IMR-90 (cell line): ENCODE data around the gene NLRX1. TPM values are rescaled to one million over a fixed set of nuclear protein-coding genes. Genes with fewer than 3 reads are reported as not detected.
"Not testable (repeated sequence)": the region's sequence is repeated elsewhere in the genome, so short reads cannot be mapped to it uniquely, and the experiment has no call there.

Source experiments
- ATAC-seq: fragments of 200-7000 bp; cut with Tn5 transposase; 2 replicates; pipeline ENCODE4 v1.9.1; 2020; ENCODE audit warnings: low read depth, mild to moderate bottlenecking, moderate library complexity
- BruUV-seq: library from RNA; stranded (reverse); fragments of 400-500 nt; replicated peaks from 2 replicates; lab custom pipeline; 2021; lab: Mats Ljungman, UMichigan
- CTCF ChIA-PET: fragments of 300-600 bp; formaldehyde crosslinking; extraction: SDS; loops from one replicate; lab custom pipeline; 2021; ENCODE audit warnings: antibody characterized with exemption; lab: Yijun Ruan, JAX
- POLR2A ChIA-PET: fragments of 300-600 bp; sonication (Branson Sonifier 250); formaldehyde crosslinking; loops from one replicate; lab custom pipeline; 2022; ENCODE audit warnings: antibody characterized with exemption; ENCODE audit not compliant: unreplicated experiment; lab: Charles Lee
- DNase-seq: peaks from one replicate; pipeline ENCODE4 v3.0.0; 2013
- H2AFZ ChIP-seq: replicated peaks from 2 replicates; pipeline ENCODE3; 2013; ENCODE audit warnings: low read length, mild to moderate bottlenecking; ENCODE audit not compliant: poor library complexity
- H2AK5ac ChIP-seq: 2 replicates; pipeline ENCODE4 v1.6.1; 2013; ENCODE audit warnings: low read depth, low read length, inconsistent platforms
- H2AK9ac ChIP-seq: replicated peaks from 2 replicates; pipeline ENCODE3; 2013; ENCODE audit warnings: mild to moderate bottlenecking, low read depth, low read length, moderate library complexity; ENCODE audit not compliant: poor library complexity
- H2BK120ac ChIP-seq: 2 replicates; pipeline ENCODE4 v1.6.1; 2013; ENCODE audit warnings: low read depth, low read length, inconsistent platforms
- H2BK15ac ChIP-seq: 3 replicates; pipeline ENCODE4 v1.6.1; 2013; ENCODE audit warnings: low read depth, low read length, inconsistent platforms
- H2BK20ac ChIP-seq: 2 replicates; pipeline ENCODE4 v1.6.1; 2013; ENCODE audit warnings: low read depth, mild to moderate bottlenecking, inconsistent platforms, low read length, moderate library complexity
- H2BK5ac ChIP-seq: 2 replicates; pipeline ENCODE4 v1.6.1; 2013; ENCODE audit warnings: mild to moderate bottlenecking, low read depth, low read length, inconsistent platforms; ENCODE audit not compliant: poor library complexity, severe bottlenecking
- H3K14ac ChIP-seq: replicated peaks from 2 replicates; pipeline ENCODE4 v1.6.1; 2013; ENCODE audit warnings: low read depth, low read length, inconsistent platforms
- H3K18ac ChIP-seq: 2 replicates; pipeline ENCODE4 v1.6.1; 2013; ENCODE audit warnings: low read depth, low read length, control low read depth
- H3K23ac ChIP-seq: 2 replicates; pipeline ENCODE4 v1.6.1; 2013; ENCODE audit warnings: low read depth, low read length, inconsistent platforms
- H3K27ac ChIP-seq: 2 replicates; pipeline ENCODE4 v1.5.1; 2013; ENCODE audit warnings: mild to moderate bottlenecking, control low read depth, low read length; ENCODE audit not compliant: insufficient read depth
- H3K27me3 ChIP-seq: 2 replicates; pipeline ENCODE4 v1.6.1; 2013; ENCODE audit warnings: low read length; ENCODE audit not compliant: control insufficient read depth, insufficient read depth
- H3K36me3 ChIP-seq: 2 replicates; pipeline ENCODE4 v1.6.1; 2013; ENCODE audit warnings: low read length, mixed read lengths; ENCODE audit not compliant: control insufficient read depth, insufficient read depth
- H3K4ac ChIP-seq: 2 replicates; pipeline ENCODE4 v1.6.1; 2013; ENCODE audit warnings: low read depth, low read length, inconsistent platforms
- H3K4me1 ChIP-seq: 2 replicates; pipeline ENCODE4 v1.6.1; 2013; ENCODE audit warnings: low read length, mixed read lengths; ENCODE audit not compliant: control insufficient read depth, insufficient read depth
- H3K4me2 ChIP-seq: 2 replicates; pipeline ENCODE4 v1.6.1; 2013; ENCODE audit warnings: low read depth, mild to moderate bottlenecking, control low read depth, low read length, moderate library complexity
- H3K4me3 ChIP-seq: 2 replicates; pipeline ENCODE4 v1.5.1; 2013; ENCODE audit warnings: low read depth, mild to moderate bottlenecking, control low read depth, low read length, moderate library complexity; ENCODE audit not compliant: insufficient read depth
- H3K56ac ChIP-seq: 2 replicates; pipeline ENCODE4 v1.6.1; 2013; ENCODE audit warnings: low read length, inconsistent platforms; ENCODE audit not compliant: insufficient read depth; ENCODE audit errors: extremely low read depth
- H3K79me1 ChIP-seq, 2 experiments: 2 replicates each; pipeline ENCODE4 v1.6.1; 2013; ENCODE audit warnings: low read length in 2 of 2, inconsistent platforms in 1 of 2, low read depth in 1 of 2
- H3K9ac ChIP-seq: 2 replicates; pipeline ENCODE4 v1.6.1; 2013; ENCODE audit warnings: low read depth, low read length, control low read depth
- H3K9me1 ChIP-seq: 2 replicates; pipeline ENCODE4 v1.6.1; 2013; ENCODE audit warnings: low read length, inconsistent platforms; ENCODE audit not compliant: insufficient read depth
- H3K9me3 ChIP-seq: 2 replicates; pipeline ENCODE4 v1.6.1; 2013; ENCODE audit warnings: low read length; ENCODE audit not compliant: control insufficient read depth, insufficient read depth
- H4K20me1 ChIP-seq: 2 replicates; pipeline ENCODE4 v1.6.1; 2013; ENCODE audit warnings: low read length, inconsistent platforms; ENCODE audit not compliant: insufficient read depth
- H4K5ac ChIP-seq: 2 replicates; pipeline ENCODE4 v1.6.1; 2013; ENCODE audit warnings: mild to moderate bottlenecking, low read depth, low read length, control low read depth
- H4K8ac ChIP-seq, 2 experiments: 2 replicates each; pipeline ENCODE4 v1.6.1; 2013; ENCODE audit warnings: low read depth in 2 of 2, low read length in 2 of 2, control low read depth in 1 of 2, inconsistent platforms in 1 of 2
- H4K91ac ChIP-seq: 2 replicates; pipeline ENCODE4 v1.6.1; 2013; ENCODE audit warnings: low read depth, low read length, inconsistent platforms; ENCODE audit not compliant: insufficient read depth
- BHLHE40 ChIP-seq: fragments of 150-350 bp; IDR thresholded peaks from 2 replicates; pipeline ENCODE4 v1.6.1; 2016; ENCODE audit warnings: mild to moderate bottlenecking, low read depth, low read length
- CHD1 ChIP-seq: IDR thresholded peaks from 2 replicates; pipeline ENCODE4 v1.6.1; 2012; ENCODE audit warnings: low read depth, low read length, improper control_type of control experiment
- RAD21 ChIP-seq: IDR thresholded peaks from 2 replicates; pipeline ENCODE4 v1.6.1; 2012; ENCODE audit warnings: low read length, improper control_type of control experiment
- RCOR1 ChIP-seq: IDR thresholded peaks from 2 replicates; pipeline ENCODE4 v1.6.1; 2012; ENCODE audit warnings: mild to moderate bottlenecking, low read length, improper control_type of control experiment; ENCODE audit not compliant: insufficient replicate concordance
- WGBS, 2 experiments: methylation state at CpG; one replicate each; pipeline versions ENCODE4 v1.1.5 to v1.1.7; 2013; ENCODE audit warnings: missing lambda C conversion rate in 2 of 2; ENCODE audit not compliant: insufficient read length in 1 of 2; ENCODE audit errors: extremely low coverage in 2 of 2; 5-methylcytosine and 5-hydroxymethylcytosine counted together
- dilution Hi-C: fragments of 300-500 bp; cut with HindIII; formaldehyde crosslinking; loops from one replicate; pipeline ENCODE4 v1.14.3; 2018; ENCODE audit warnings: low sequenced_read_pairs; ENCODE audit not compliant: unreplicated experiment
- in situ Hi-C: fragments of 300-500 bp; cut with MboI; formaldehyde crosslinking; loops from 3 replicates; pipeline ENCODE4 v1.14.3; 2019; ENCODE audit warnings: low sequenced_read_pairs, inconsistent platforms, mixed read lengths
- intact Hi-C: fragments of 100-400 bp; cut with micrococcal nuclease; formaldehyde crosslinking; loops from 2 replicates; pipeline ENCODE4 v1.10.0; 2022
- polyA plus RNA-seq, 3 experiments: library from polyadenylated mRNA; depleted of rRNA; stranded (reverse); fragments of >200 nt; gene quantifications; 2 replicates each; pipeline ENCODE4 v1.2.3, GENCODE V29; 2012; ENCODE audit warnings: low replicate concordance in 1 of 3
- total RNA-seq: library from RNA; depleted of rRNA; stranded (reverse); fragments of >200 nt; gene quantifications from 2 replicates; pipeline ENCODE4 v1.2.3, GENCODE V29; 2012
- TF ChIP-seq, protein P1 (sequence below): conservative IDR thresholded peaks from 2 replicates; pipeline ENCODE4 v1.5.1; 2012; ENCODE audit warnings: mild to moderate bottlenecking, low read depth, low read length, improper control_type of control experiment

NLRX1 gene
- total and polyA plus RNA-seq, 2 of the 4 experiments (the other 2 are of a cell fraction) = 3.0 to 4.9 TPM

DNA sequence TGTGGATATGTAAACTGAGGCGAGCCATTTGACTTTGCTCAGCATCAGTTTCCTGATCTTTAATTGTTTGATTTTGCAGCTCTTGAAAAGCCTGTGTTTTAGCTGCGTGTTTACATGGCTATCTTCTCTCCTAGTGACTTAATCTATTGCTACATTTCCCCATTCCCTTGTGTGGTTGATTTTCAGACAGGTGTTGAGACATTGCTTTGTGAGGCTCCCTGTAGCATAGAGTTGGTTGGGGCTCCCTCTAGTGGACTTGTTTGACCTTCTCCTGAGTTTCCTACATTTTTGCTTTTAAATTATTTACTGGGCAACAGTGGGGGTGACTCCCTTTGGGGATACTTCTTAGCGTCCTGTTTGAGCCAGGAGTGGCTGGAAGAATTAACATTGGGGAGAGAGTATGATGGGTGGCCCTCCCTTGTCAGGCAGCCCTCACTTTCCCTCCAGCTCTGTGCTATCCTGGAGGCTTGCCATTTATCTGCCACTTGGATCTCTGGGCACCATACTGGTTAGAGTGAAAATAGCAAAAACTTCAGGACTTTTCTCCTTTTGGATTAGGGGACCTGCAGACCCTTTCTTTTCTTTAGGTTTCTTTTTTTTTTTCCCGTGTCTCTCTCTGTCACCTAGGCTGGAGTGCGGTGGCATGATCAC, 28.4 kb downstream of the NLRX1 start (continued):
- TF ChIP-seq, protein P1, sequence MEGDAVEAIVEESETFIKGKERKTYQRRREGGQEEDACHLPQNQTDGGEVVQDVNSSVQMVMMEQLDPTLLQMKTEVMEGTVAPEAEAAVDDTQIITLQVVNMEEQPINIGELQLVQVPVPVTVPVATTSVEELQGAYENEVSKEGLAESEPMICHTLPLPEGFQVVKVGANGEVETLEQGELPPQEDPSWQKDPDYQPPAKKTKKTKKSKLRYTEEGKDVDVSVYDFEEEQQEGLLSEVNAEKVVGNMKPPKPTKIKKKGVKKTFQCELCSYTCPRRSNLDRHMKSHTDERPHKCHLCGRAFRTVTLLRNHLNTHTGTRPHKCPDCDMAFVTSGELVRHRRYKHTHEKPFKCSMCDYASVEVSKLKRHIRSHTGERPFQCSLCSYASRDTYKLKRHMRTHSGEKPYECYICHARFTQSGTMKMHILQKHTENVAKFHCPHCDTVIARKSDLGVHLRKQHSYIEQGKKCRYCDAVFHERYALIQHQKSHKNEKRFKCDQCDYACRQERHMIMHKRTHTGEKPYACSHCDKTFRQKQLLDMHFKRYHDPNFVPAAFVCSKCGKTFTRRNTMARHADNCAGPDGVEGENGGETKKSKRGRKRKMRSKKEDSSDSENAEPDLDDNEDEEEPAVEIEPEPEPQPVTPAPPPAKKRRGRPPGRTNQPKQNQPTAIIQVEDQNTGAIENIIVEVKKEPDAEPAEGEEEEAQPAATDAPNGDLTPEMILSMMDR = peak; percentile 92

DNA sequence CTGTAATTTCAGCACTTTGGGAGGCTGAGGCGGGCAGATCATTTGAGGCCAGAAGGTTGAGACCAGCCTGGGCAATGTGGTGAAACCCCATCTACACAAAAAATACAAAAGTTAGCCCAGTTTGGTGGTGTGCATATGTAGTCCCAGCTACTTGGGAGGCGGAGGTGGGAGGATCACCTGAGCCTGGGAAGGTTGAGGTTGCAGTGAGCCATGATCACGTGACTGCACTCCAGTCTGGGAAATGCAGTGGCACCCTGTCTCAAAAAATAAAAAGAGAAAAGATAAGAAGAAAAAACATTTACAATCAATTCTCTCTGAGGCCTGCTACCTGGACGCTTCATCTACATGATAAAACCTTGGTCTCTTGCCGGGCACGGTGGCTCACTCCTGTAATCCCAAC, 30.4 kb downstream of the NLRX1 start:
- H3K4me2 ChIP-seq = no peak overlapping the region
- no peak overlapping the region for H3K23ac ChIP-seq
- no peaks in the 10 kb centered on the region for H3K9me3 ChIP-seq
- no peaks in the 10 kb centered on the region for H3K9me1 ChIP-seq
- no peak overlapping the region for H2AK5ac ChIP-seq
- no peak overlapping the region for H4K5ac ChIP-seq
- no peaks in the 10 kb centered on the region for H4K20me1 ChIP-seq
- POLR2A ChIA-PET = no interaction called here
- no peak overlapping the region for H2AK9ac ChIP-seq
- no peak overlapping the region for H2BK5ac ChIP-seq
- no CpG with 5 or more reads among the region's 6 CpGs for WGBS, 2 experiments
- H2BK20ac ChIP-seq = no peak overlapping the region
- H3K4ac ChIP-seq = no peak overlapping the region
- peaks cover 6% of the 10 kb centered on the region for H3K27me3 ChIP-seq
- H4K91ac ChIP-seq = no peak overlapping the region
- no peak overlapping the region for H4K8ac ChIP-seq
- no peaks in the 10 kb centered on the region for H3K4me1 ChIP-seq
- no peak for TF ChIP-seq RCOR1
- TF ChIP-seq BHLHE40 = no peak
- no peak for TF ChIP-seq RAD21
- TF ChIP-seq CHD1 = no peak
- H2BK120ac ChIP-seq = no peak overlapping the region
- H2AFZ ChIP-seq = no peak overlapping the region
- no peak overlapping the region for H3K9ac ChIP-seq
- CTCF ChIA-PET = no interaction called here
- H2BK15ac ChIP-seq = no peak overlapping the region
- no peaks in the 10 kb centered on the region for H3K36me3 ChIP-seq
- in situ Hi-C loops = loop anchor here (5.0 kb wide), 1 partner anchor 97 kb away; the partner anchor contains the start of gene DPAGT1
- no peak overlapping the region for H3K18ac ChIP-seq
- H3K14ac ChIP-seq = no peak overlapping the region
- no peak overlapping the region for H3K4me3 ChIP-seq
- no TSS peak for BruUV-seq
- DNase-seq (no peak), ATAC-seq (no peak)
- no peaks in the 10 kb centered on the region for H3K79me1 ChIP-seq
- H3K56ac ChIP-seq = no peak overlapping the region
- dilution Hi-C loops = no loop called here
- intact Hi-C loops = no loop called here
- H3K27ac ChIP-seq = no peak overlapping the region

DNA sequence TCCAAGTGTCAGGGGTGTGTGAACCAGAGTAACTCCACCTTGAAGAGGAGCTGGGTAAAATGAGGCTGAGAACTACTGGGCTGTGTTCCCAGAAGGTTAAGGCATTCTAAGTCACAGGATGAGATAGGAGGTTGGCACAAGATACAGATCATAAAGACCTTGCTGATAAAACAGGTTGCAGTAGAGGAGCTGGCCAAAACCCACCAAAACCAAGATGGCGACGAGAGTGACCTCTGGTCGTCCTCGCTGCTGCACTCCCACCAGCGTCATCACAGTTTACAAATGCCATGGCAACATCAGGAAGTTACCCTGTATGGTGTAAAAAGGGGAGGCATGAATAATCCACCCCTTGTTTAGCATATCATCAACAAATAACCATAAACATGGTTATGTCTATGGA, 32.7 kb downstream of the NLRX1 start:
- in situ Hi-C loops, H3K27me3 ChIP-seq, H3K9me1 ChIP-seq, H3K56ac ChIP-seq, DNase-seq, H3K4ac ChIP-seq, intact Hi-C loops, BruUV-seq, H4K8ac ChIP-seq, H2BK5ac ChIP-seq, H3K18ac ChIP-seq, H3K4me3 ChIP-seq, H2BK20ac ChIP-seq, H4K20me1 ChIP-seq, H4K5ac ChIP-seq, H3K23ac ChIP-seq, H4K91ac ChIP-seq, H2BK15ac ChIP-seq, H3K14ac ChIP-seq, H3K4me2 ChIP-seq, H2AFZ ChIP-seq, H3K36me3 ChIP-seq, ATAC-seq, H3K79me1 ChIP-seq, H3K4me1 ChIP-seq, H3K9ac ChIP-seq, CTCF ChIA-PET, H3K9me3 ChIP-seq, dilution Hi-C loops, H3K27ac ChIP-seq, POLR2A ChIA-PET, H2BK120ac ChIP-seq, H2AK5ac ChIP-seq, H2AK9ac ChIP-seq: not testable (repeated sequence)
- no CpG with 5 or more reads among the region's 5 CpGs for WGBS, 2 experiments
